Hematopoietic multipotent progenitor cell treated with erythropoietin and hydrocortisone succinate and interleukin-3 and kit ligand, for 17 days (in vitro differentiated cells): ENCODE data around the gene IL1B.
"Not testable (repeated sequence)": the region's sequence is repeated elsewhere in the genome, so short reads cannot be mapped to it uniquely, and the experiment has no call there.

ENCODE experiments used
- DNase-seq: peaks from one replicate; pipeline ENCODE4 v3.0.0-alpha.2; 2015; ENCODE audit warnings: low spot score

IL1B gene

GRCh38 chr2:112850588-112850987 is 14.0 kb upstream of the IL1B start:
- DNase-seq: no peak

DNA sequence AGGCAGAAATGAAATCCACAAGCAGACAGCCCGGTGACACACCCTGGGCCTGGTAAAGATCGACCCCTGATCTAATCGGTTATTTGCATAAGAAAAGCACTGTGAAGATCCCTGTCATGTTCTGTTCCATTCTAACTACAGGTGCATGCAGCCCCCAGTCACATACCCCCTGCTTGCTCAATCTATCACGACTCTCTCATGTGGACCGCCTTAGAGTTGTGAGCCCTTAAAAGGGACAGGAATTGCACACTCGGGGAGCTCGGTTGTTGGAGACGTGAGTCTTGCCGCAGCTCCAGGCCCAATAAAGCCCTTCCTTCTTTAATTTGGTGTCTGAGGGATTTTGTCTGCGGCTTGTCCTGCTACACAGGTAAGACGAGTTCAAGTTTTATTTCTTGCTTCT is 13.4 kb upstream of the IL1B start:
- DNase-seq: no peak

- no peak for DNase-seq
Measured at GRCh38 chr2:112848833-112849232, 12.3 kb upstream of the IL1B start.

GRCh38 chr2:112846031-112846430 is 9.5 kb upstream of the IL1B start:
- no peak for DNase-seq

DNA sequence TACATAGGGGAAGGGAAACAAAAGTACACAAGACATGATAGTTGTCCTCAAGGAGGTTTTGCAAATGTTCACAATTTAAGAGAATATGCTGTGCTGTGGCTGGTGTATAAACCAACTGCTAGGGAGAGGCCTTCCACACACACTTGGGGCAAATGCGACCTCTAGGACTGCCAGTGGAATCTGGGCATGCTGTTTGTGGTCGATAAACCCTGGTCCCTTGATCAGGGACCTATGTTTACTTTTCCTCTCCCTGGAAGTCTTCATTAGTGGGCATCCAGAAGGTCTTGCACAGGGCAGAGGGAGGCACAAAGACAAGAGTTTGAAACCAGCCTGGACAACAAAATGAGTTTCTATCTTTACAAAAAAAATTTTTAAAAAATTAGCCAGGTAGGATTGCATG is 7.3 kb upstream of the IL1B start:
- DNase-seq: no peak

DNA sequence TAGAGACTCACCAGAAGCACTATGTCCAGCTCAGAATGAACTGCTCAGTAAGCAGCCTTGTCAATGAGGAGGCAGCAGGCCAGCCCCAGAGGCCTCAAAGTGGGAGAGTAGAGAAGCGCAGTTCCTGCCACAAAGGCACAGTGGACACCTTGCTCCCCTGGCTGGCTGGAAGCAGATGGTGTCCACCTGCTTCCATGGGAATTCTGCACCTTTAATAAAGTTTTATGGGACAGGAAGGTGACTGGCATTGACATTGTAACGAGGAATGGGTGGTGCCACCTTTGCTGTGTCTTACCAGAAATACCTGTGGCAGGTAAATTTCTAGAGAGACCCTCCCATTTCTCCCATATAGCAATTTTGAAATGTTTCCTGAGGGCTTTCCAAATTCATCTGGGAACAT is 6.7 kb upstream of the IL1B start:
- DNase-seq: no peak

GRCh38 chr2:112841295-112842044 is 4.9 kb upstream of the IL1B start:
- no peak for DNase-seq

GRCh38 chr2:112840068-112840445 is 3.5 kb upstream of the IL1B start:
- DNase-seq: no peak

DNA sequence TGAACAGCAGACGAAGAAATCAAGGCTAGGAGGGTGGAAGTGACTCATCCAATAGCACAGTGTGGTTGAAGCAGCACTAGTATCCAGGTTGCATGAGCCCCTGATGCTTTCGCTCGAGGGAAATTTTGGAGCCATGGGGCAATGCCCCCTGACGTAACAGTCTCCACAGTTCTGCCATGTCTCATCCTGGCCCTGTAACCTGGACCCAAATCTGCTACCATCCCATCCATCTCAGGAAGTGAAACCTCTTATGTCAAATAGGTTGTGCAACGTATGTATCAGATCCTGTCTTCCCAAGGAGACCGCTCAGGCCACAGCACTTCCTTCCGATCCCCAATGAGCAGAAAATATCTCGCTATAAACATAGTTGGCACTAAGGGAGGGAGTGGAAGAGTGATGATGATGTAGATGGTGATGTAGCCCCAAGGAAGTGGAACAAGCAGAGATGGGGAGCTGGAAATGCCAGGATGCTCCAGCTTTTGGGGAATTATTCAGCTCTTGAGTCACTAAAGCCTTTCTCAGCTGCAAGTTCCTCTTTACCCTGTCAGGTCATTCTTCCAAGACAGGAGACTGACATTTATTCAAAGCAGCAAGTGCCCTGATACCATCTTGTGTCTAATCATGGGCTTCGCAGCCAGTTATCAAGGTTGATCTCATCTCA is 3.0 kb upstream of the IL1B start:
- DNase-seq: no peak

DNA sequence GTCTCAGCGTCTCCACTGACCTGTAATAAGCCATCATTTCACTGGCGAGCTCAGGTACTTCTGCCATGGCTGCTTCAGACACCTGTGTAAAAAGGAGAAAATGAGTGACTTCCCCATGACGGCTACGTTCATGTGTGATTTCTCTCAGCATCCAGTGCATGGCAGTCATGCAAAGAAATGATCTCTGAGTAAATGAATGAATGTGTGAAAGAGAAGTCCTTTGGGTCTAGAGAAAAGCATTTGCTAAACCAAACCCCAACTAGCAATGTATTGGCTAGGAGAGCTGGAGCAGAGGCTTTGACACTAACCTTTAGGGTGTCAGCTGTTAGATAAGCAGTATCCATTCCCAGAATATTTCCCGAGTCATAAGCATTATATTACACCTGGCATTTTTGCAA is 417 bp downstream of the IL1B start:
- no peak for DNase-seq

- no peak for DNase-seq
Measured at GRCh38 chr2:112835536-112836162, 930 bp downstream of the IL1B start.

GRCh38 chr2:112835061-112835501 is 1.5 kb downstream of the IL1B start:
- no peak for DNase-seq

GRCh38 chr2:112834396-112835037 is 2.1 kb downstream of the IL1B start:
- no peak for DNase-seq

DNA sequence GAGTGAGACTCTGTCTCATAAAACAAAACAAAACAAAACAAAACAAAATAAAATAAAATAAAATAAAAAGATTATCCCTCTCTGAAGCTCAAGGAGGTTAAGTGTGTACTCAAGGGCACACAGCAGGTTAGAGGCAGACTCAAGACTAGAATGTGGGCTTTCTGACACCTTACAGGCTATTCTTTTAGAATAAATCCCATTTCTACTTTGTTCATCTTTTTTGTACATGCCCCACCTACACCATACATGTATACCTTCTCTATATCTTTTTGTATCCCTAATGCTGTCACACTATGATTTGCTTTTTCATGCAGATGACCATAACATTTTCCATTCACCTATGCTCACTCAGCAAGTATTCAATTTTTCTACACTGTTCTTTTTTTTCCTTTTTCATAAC is 2.6 kb downstream of the IL1B start:
- DNase-seq: no peak

GRCh38 chr2:112833639-112833931 is 3.0 kb downstream of the IL1B start:
- not testable (repeated sequence) for DNase-seq

DNA sequence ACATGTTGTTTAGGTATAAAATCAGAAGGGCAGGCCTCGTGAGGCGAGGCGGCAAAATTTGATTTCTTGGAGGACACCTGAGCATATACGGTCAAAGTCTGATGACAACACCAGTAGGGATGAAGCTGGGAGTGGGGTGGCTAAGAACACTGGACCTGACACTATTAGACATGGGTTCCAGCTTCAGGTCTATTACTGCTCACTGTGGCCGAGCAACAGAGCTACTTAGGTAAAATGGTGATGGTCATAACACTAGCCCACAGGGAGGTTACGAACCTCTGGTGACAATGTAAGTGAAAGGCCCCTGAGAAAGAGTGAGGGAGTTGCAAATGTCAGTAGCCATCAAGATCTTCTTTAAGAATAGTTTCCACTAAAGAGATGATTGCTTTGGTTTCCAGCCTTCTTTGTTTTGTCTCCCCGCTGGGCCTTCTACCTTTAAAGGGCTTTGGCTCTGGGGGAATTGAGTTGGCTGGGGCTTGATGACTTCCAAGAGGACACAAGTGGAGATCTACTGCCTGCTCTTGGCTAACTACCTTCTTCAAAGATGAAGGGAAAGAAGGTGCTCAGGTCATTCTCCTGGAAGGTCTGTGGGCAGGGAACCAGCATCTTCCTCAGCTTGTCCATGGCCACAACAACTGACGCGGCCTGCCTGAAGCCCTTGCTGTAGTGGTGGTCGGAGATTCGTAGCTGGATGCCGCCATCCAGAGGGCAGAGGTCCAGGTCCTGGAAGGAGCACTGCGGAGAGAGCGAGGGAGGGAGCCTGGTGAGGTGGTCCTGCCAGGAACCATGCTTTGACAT is 3.5 kb downstream of the IL1B start:
- no peak for DNase-seq

- no peak for DNase-seq
Measured at GRCh38 chr2:112831946-112832840, 4.4 kb downstream of the IL1B start.

DNA sequence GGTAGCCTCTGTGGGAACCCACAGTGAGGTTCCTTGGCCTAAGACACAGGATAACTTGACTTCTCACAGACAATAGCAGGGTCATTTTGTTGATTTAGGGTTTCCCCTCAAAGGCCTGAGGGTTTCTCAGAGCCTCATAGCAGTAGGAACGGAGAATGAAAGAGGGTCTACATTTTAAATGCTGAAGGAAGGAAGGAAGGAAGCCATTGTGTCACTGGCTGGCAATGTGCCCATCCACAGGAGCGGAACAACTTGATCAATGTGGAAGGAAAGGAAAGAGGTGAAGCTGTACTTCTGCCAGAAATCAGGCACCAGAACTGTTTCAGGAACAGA is 5.1 kb downstream of the IL1B start:
- DNase-seq: no peak

GRCh38 chr2:112830682-112831512 is 5.7 kb downstream of the IL1B start:
- no peak for DNase-seq

DNA sequence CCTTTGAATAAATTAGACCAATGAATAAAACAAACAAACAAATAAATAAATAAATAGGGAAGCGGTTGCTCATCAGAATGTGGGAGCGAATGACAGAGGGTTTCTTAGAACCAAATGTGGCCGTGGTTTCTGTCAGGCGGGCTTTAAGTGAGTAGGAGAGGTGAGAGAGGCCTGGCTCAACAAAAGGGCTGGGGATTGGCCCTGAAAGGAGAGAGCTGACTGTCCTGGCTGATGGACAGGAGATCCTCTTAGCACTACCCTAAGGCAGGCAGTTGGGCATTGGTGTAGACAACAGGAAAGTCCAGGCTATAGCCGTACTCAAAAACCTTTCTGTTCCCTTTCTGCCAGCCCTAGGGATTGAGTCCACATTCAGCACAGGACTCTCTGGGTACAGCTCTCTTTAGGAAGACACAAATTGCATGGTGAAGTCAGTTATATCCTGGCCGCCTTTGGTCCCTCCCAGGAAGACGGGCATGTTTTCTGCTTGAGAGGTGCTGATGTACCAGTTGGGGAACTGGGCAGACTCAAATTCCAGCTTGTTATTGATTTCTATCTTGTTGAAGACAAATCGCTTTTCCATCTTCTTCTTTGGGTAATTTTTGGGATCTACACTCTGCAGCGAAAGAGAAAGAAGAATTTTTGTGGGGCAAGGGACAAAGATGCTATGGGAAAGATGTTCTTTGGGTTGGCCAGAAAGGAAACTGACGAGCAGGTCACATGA is 6.5 kb downstream of the IL1B start:
- no peak for DNase-seq
